GM19351 (cell line): ENCODE results near the gene ZNF606.

Experiments used
- ATAC-seq: cut with Tn5 transposase; IDR thresholded peaks from one replicate; pipeline ENCODE4 v1.9.1; 2021; ENCODE audit warnings: mild to moderate bottlenecking, moderate library complexity; ENCODE audit not compliant: unreplicated experiment

ZNF606 gene

GRCh38 chr19:57934820-57935665, 67.6 kb downstream of the ZNF606 start, which contains the start of gene ZNF418:
Gene ZNF418 (minus strand): TSS chr19:57935402. CDS start chr19:57933822, 1,580 bp downstream.
- ATAC-seq = no peak

GRCh38 chr19:57927587-57927986, 75.0 kb downstream of the ZNF606 start:
- no peak for ATAC-seq
